CD4-positive, alpha-beta T cell (primary cell): ENCODE measurements around the gene TAL2. TPM values are rescaled to one million over a fixed set of nuclear protein-coding genes. Genes with fewer than 3 reads are reported as not detected.

Experiments used
- ATAC-seq: fragments of 200-7000 bp; cut with Tn5 transposase; one replicate; pipeline ENCODE4 v1.10.0; 2022; ENCODE audit warnings: mild to moderate bottlenecking; ENCODE audit not compliant: poor library complexity
- CTCF ChIA-PET: fragments of 350-600 bp; sonication (Branson Sonifier 250); formaldehyde crosslinking; loops from one replicate; lab custom pipeline; 2021; ENCODE audit warnings: antibody characterized with exemption, inconsistent platforms; lab: Charles Lee
- POLR2A ChIA-PET: fragments of 350-600 bp; sonication (Branson Sonifier 250); formaldehyde crosslinking; loops from one replicate; lab custom pipeline; 2021; ENCODE audit warnings: antibody characterized with exemption, inconsistent platforms; lab: Charles Lee
- DNase-seq, 14 experiments: peaks; one replicate each; pipeline ENCODE4 v3.0.0-alpha.2; 2013 to 2020; ENCODE audit warnings: mixed read lengths in 2 of 14
- H3K27ac ChIP-seq, 2 donors: one replicate each; pipeline versions ENCODE4 v1.5.1 to v1.7.0; 2013; ENCODE audit warnings: low read length in 2 of 2, low read depth in 1 of 2, mild to moderate bottlenecking in 1 of 2
- H3K27me3 ChIP-seq, 2 experiments: 1 replicate in 1 of 2; 2 replicates in 1 of 2; pipeline versions ENCODE4 v1.6.1 to v1.7.0; 2013; ENCODE audit warnings: low read length in 2 of 2, control low read depth in 1 of 2, mild to moderate bottlenecking in 1 of 2, moderate library complexity in 1 of 2; ENCODE audit not compliant: insufficient read depth in 2 of 2, control insufficient read depth in 1 of 2
- H3K36me3 ChIP-seq: one replicate; pipeline ENCODE4 v1.6.1; 2013; ENCODE audit warnings: low read length, control low read depth; ENCODE audit not compliant: insufficient read depth
- H3K4me1 ChIP-seq: one replicate; pipeline ENCODE4 v1.6.1; 2013; ENCODE audit warnings: low read length, control low read depth; ENCODE audit not compliant: insufficient read depth
- H3K4me3 ChIP-seq: one replicate; pipeline ENCODE4 v1.5.1; 2013; ENCODE audit warnings: mild to moderate bottlenecking, low read length, moderate library complexity
- H3K9me3 ChIP-seq, 2 experiments: 1 replicate in 1 of 2; 2 replicates in 1 of 2; pipeline versions ENCODE4 v1.6.1 to v1.7.0; 2013; ENCODE audit warnings: low read length in 2 of 2, mild to moderate bottlenecking in 2 of 2, control low read depth in 1 of 2, moderate library complexity in 1 of 2; ENCODE audit not compliant: control insufficient read depth in 1 of 2, insufficient read depth in 1 of 2
- H3K27ac Mint-ChIP-seq: one replicate; pipeline ENCODE4 v1.8.0; 2020; ENCODE audit warnings: mixed read lengths
- H3K27me3 Mint-ChIP-seq: one replicate; pipeline ENCODE4 v1.8.0; 2021; ENCODE audit warnings: mixed read lengths
- H3K36me3 Mint-ChIP-seq: one replicate; pipeline ENCODE4 v1.8.0; 2021; ENCODE audit warnings: low read depth, mixed read lengths
- H3K4me1 Mint-ChIP-seq: one replicate; pipeline ENCODE4 v1.8.0; 2021; ENCODE audit warnings: low read depth, mixed read lengths
- H3K4me3 Mint-ChIP-seq: one replicate; pipeline ENCODE4 v1.8.0; 2020; ENCODE audit warnings: mild to moderate bottlenecking, mixed read lengths
- H3K9me3 Mint-ChIP-seq: one replicate; pipeline ENCODE4 v1.8.0; 2020; ENCODE audit warnings: mixed read lengths
- CTCF ChIP-seq: fragments of 200-600 bp; IDR thresholded peaks from one replicate; pipeline ENCODE4 v1.8.0; 2022; ENCODE audit warnings: antibody characterized with exemption, mild to moderate bottlenecking
- intact Hi-C, 2 experiments: fragments of 100-400 bp; cut with DNase I in 1 of 2; cut with micrococcal nuclease in 1 of 2; formaldehyde crosslinking; loops; one replicate each; pipeline versions ENCODE4 v1.15.1 to v1.9.0; 2023 to 2025; cut with DNase I, micrococcal nuclease
- polyA plus RNA-seq, 2 donors: library from polyadenylated mRNA; unstranded; fragments of 120-200 nt; gene quantifications; one replicate each; pipeline ENCODE4 v1.2.1, GENCODE V29; 2013
- total RNA-seq, 174 experiments: library from RNA in 2 of 174; stranded (reverse) in 2 of 174; gene quantifications; one replicate each; pipeline ENCODE4 v1.2.3 and lab custom pipeline; 2021 to 2026

The TAL2 gene
- not detected for total RNA-seq
- 0.15 TPM for polyA plus RNA-seq (2013, experiment 1 of 2)
- 0.63 TPM for polyA plus RNA-seq (2013, experiment 2 of 2)
- total RNA-seq (lab: John Stamatoyannopoulos, UW): 0 to 0.50 (median 0.05) reads per million in 172 experiments

- Histone ChIP-seq H3K9me3 (no peaks in the 10 kb centered on the region), H3K27ac (no peak within 1 kb of the TSS), H3K4me1 (no peaks in the 10 kb centered on the region), H3K36me3 (no peaks in the 10 kb centered on the region), H3K4me3 (no peak within 1 kb of the TSS), H3K27me3 (peaks cover 12 to 14% of the 10 kb centered on the region in 2 experiments)
- ATAC-seq (no peak), DNase-seq (no peak)
- TF ChIP-seq CTCF: no peak
- H3K27me3 Mint-ChIP-seq: peaks cover 29% of the 10 kb centered on the region
- CTCF ChIA-PET: no interaction called here
- no peaks in the 10 kb centered on the region for H3K9me3 Mint-ChIP-seq
- no peak within 1 kb of the TSS for H3K4me3 Mint-ChIP-seq
- POLR2A ChIA-PET: no interaction called here
- no peaks in the 10 kb centered on the region for H3K4me1 Mint-ChIP-seq
- intact Hi-C loops: no loop called here
- H3K27ac Mint-ChIP-seq: no peak within 1 kb of the TSS
- H3K36me3 Mint-ChIP-seq: no peaks in the 10 kb centered on the region
Observed at GRCh38 chr9:105662184-105663104, at the start of gene TAL2. Gene TAL2 (plus strand): TSS chr9:105662457. CDS start chr9:105662497, 40 bp downstream.

- H3K27ac Mint-ChIP-seq: no peak overlapping the region
- intact Hi-C loops: no loop called here
- H3K9me3 ChIP-seq: no peaks in the 10 kb centered on the region
- no peak overlapping the region for H3K27ac ChIP-seq
- no peak overlapping the region for H3K4me3 Mint-ChIP-seq
- TF ChIP-seq CTCF: no peak
- CTCF ChIA-PET: interaction anchor here (1.2 kb wide), 1 partner anchor 15 kb away, joined by 3 read pairs; no protein-coding TSS in a partner anchor
- no peaks in the 10 kb centered on the region for H3K9me3 Mint-ChIP-seq
- no peak overlapping the region for H3K4me3 ChIP-seq
- no peaks in the 10 kb centered on the region for H3K4me1 Mint-ChIP-seq
- ATAC-seq (no peak), DNase-seq (no peak)
- POLR2A ChIA-PET: no interaction called here
- peaks cover 54% of the 10 kb centered on the region for H3K36me3 Mint-ChIP-seq
- H3K27me3 ChIP-seq: no peaks in the 10 kb centered on the region
- no peaks in the 10 kb centered on the region for H3K4me1 ChIP-seq
- H3K27me3 Mint-ChIP-seq: no peaks in the 10 kb centered on the region
- H3K36me3 ChIP-seq: peaks cover 12% of the 10 kb centered on the region
Observed at GRCh38 chr9:105621001-105621400, 41.3 kb upstream of the TAL2 start.

GRCh38 chr9:105625088-105625487 lies 37.2 kb upstream of the TAL2 start:
- no peak for TF ChIP-seq CTCF
- Histone ChIP-seq H3K4me1 (no peaks in the 10 kb centered on the region), H3K27ac (no peak overlapping the region), H3K4me3 (no peak overlapping the region), H3K9me3 (no peaks in the 10 kb centered on the region), H3K27me3 (no peaks in the 10 kb centered on the region), H3K36me3 (peaks cover 7% of the 10 kb centered on the region)
- DNase-seq (no peak), ATAC-seq (no peak)
- no peak overlapping the region for H3K27ac Mint-ChIP-seq
- H3K9me3 Mint-ChIP-seq: peaks cover 2% of the 10 kb centered on the region
- no peak overlapping the region for H3K4me3 Mint-ChIP-seq
- H3K36me3 Mint-ChIP-seq: peaks cover 82% of the 10 kb centered on the region
- no peaks in the 10 kb centered on the region for H3K27me3 Mint-ChIP-seq
- POLR2A ChIA-PET: no interaction called here
- CTCF ChIA-PET: no interaction called here
- intact Hi-C loops: no loop called here
- no peaks in the 10 kb centered on the region for H3K4me1 Mint-ChIP-seq
